KOPT-K1 (cell line): ENCODE results near the gene DMRTA2.

Experiments
- H3K27ac ChIP-seq: fragments of 200-600 bp; sonication (generic); 2 replicates; pipeline ENCODE4 v1.5.1; 2016; ENCODE audit warnings: antibody characterized with exemption, mild to moderate bottlenecking, low read depth, low read length; ENCODE audit not compliant: poor library complexity, severe bottlenecking
- H3K36me3 ChIP-seq: fragments of 200-600 bp; sonication (generic); 2 replicates; pipeline ENCODE4 v1.5.1; 2017; ENCODE audit warnings: antibody characterized with exemption, mild to moderate bottlenecking, low read length, moderate library complexity; ENCODE audit not compliant: insufficient read depth
- H3K9me3 ChIP-seq: fragments of 200-600 bp; sonication (generic); 2 replicates; pipeline ENCODE4 v1.5.1; 2017; ENCODE audit warnings: antibody characterized with exemption, low read length, mild to moderate bottlenecking; ENCODE audit not compliant: insufficient read depth, poor library complexity, severe bottlenecking

Gene DMRTA2

GRCh38 chr1:50427086-50427817 lies 4.0 kb upstream of the DMRTA2 start:
- Histone ChIP-seq H3K36me3 (no peaks in the 10 kb centered on the region), H3K27ac (no peak overlapping the region), H3K9me3 (peaks cover 5% of the 10 kb centered on the region)

GRCh38 chr1:50426702-50427085 lies 3.5 kb upstream of the DMRTA2 start:
- Histone ChIP-seq H3K9me3 (peaks cover 5% of the 10 kb centered on the region), H3K27ac (no peak overlapping the region), H3K36me3 (no peaks in the 10 kb centered on the region)

DNA sequence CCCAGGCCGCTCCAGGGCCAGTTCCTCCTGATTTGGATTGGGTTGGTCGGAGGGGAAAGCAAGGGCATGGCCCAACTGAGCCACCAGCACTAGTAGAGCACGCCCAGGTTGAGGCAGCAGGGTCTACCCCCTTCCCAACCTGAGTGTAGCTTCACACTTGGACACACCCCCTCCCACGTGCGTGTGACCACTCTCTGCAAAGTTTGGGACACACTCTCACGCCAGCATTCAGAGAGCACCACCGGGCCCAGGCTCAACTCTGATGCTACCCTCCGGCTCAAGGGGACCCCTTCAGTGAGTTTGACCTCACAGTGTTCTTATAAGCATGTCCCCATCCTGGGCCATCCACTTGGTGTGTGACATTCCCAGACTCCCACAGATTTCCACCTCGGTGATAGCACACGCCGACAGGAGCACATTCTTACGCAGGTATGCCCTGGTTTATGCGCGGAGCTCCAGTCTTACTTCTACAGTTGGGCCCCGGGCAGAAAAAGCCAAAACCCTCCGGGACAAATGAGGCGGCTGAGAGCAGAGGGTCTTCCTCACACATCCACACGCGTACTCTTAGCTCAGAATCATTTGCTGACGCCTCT lies 3.0 kb upstream of the DMRTA2 start:
- Histone ChIP-seq H3K27ac (no peak overlapping the region), H3K36me3 (no peaks in the 10 kb centered on the region), H3K9me3 (peaks cover 5% of the 10 kb centered on the region)

- Histone ChIP-seq H3K27ac (no peak overlapping the region), H3K9me3 (peaks cover 5% of the 10 kb centered on the region), H3K36me3 (no peaks in the 10 kb centered on the region)
Observed at GRCh38 chr1:50425376-50426107, 2.3 kb upstream of the DMRTA2 start.

DNA sequence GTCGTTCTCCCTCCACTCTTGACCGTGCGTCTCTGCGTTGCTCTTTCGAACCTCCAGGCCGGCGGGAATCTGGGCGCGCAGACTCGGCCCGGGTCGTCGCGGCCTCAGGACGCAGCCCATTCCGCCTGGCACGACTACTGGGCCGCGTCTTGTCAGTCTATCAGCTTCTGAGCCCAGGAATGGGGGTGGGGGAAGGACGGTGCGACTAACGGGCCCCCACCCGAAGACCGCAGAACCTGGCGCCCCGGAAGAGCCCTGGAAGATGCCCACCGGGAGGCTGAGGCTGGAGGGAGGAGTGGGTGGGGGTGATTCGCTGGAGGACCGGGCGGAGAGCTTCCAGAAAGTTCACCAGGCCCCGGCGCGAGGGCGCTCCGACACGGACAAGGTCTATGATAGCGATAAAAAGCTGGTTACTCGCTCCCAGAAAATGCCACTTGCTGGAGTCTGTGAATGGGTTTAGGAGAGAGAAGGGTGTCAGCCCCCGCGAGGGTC lies 1.7 kb upstream of the DMRTA2 start:
- Histone ChIP-seq H3K27ac (no peak overlapping the region), H3K9me3 (peaks cover 5% of the 10 kb centered on the region), H3K36me3 (no peaks in the 10 kb centered on the region)

DNA sequence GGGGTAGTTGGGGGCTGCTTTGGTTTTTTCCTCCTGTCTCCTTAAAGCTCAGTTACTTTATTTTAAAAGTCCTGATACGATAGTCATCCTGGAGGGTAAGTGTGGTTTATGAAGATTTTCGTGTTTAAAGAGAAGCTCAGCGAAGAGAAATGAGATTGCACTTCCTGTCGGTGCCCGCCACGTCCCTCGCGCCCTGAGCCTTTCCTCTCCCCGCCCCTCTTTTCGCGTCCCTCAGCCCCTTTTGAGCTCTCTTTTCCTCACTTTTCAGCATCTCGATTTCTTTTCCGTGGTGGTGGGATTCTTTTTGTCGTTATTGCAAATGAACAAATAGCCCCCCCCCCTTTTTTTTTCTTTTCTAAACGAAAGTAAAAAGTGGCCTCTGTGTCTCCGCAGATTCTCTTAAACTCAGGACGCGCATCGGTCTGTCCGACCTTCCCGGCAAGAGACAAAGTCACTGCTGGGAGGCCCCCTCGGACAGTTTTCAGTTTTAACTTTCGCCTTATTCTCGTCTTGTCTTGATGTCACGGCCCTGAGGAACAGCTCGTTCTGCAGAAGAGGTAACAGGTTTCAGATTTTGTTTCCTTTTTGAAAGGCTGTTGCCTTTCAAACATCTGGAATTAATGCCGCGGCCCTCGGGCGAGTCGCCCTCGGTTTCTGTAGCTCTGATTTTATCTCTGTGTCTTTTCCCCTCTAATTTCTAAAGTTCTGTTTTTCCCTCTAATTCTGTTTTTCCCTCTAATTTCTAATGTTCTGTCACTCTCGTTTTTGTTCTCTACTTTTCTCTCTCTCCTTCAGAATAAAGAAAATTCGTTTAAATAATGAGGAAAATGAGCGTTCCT lies 1.0 kb upstream of the DMRTA2 start:
- Histone ChIP-seq H3K27ac (no peak overlapping the region), H3K9me3 (peaks cover 5% of the 10 kb centered on the region), H3K36me3 (no peaks in the 10 kb centered on the region)

DNA sequence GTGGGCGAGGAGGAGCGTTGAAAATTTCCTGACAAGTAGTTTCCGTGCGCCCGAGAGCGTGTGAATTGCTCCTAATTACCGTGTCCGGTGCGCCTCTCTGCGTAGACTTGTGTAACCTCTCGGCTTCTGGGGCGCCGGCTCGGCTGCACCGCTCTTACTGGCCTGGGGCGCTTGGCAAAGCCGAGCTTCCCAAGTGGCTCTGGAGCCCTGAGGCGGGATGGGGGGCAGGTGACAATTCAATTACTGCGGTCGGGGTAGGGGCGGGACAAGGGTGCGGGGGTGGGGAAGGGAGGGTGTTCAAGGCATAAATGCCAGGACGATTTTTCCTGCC lies 392 bp upstream of the DMRTA2 start:
- no peaks in the 10 kb centered on the region for H3K36me3 ChIP-seq
- H3K27ac ChIP-seq, result no peak overlapping the region

DNA sequence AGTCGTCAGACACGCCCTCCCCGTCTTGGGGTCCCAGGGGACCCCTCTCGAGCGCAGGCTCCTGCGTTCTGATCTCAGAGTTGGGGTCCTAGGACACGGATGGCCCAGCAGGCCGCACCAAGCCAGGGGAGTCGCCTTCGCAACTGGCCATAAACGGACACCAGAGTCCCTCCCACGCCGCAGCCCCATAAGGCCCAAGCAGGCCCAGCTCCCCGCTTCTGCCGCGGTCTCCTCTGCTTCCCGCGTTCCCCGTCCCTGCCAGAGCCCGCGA lies 633 bp downstream of the DMRTA2 start:
- H3K9me3 ChIP-seq, result peaks cover 5% of the 10 kb centered on the region
- H3K36me3 ChIP-seq, result no peaks in the 10 kb centered on the region
- H3K27ac ChIP-seq, result no peak overlapping the region

More for the DNA sequence above, 392 bp upstream of the DMRTA2 start:
- peaks cover 5% of the 10 kb centered on the region for H3K9me3 ChIP-seq

DNA sequence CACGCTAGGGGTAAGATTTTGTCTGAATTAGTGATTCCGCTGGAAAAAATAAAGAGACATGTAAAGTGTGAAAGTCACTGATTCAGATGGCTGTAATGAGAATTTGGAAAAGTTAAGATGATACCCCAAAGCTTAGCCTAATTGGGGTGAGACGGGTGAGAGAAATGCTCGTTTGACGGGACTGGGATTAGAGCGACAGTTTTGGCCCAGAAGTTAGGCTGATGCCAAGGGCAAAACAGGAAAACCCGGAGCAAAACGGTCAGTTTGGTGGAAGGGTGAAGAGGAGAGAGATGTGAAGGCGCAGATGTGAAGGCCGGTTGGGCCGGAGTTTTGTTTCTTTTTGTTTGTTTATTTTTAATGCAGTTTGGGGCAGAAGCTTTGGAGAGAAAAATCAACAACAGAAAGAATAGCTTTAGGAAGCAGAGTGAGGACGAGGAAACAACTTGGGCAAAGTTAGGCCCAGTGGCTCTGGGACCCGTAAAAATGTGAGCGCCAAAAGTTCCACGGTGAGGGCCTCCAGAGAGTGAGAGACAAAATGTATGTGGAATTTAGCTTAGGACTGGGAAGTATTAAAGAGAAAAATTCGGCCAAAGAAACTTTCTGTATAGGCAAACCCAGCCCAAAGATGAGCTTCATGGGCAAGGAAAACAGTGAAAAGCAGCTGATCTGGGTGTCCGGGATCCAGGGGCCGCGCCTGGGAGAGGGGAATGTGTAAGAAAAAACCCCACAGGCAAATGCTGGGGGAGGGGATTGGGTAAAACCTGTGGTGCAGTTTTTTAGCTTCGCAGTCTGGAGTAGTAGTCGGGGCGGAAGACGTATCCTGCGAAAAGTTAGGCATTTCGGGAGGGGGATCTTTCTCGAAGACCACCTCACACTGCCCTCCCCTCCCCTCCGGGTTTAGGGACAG lies 1.2 kb downstream of the DMRTA2 start:
- Histone ChIP-seq H3K9me3 (peaks cover 9% of the 10 kb centered on the region), H3K36me3 (no peaks in the 10 kb centered on the region), H3K27ac (no peak overlapping the region)

DNA sequence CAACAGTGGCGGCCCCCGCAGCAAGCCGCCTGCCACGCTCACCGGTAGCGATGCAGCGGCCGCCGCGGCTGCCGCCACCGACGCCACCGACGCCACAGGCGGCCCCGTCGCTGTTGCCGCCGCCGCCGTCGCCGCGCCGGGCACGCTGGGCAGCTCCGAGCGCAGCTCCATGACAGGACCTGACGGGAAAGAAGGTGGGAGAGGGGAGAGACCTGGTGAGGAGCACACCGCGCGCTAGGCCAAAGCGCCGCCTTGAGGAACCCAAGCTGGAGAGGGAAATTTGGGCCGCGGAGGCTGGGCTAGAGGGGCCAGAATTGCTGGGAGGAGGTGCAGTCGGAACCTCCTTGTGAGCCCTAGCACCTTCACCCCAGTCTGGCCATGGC lies 1.9 kb downstream of the DMRTA2 start:
- H3K9me3 ChIP-seq, result peaks cover 16% of the 10 kb centered on the region
- H3K36me3 ChIP-seq, result no peaks in the 10 kb centered on the region
- no peak overlapping the region for H3K27ac ChIP-seq

GRCh38 chr1:50420689-50421365 lies 2.4 kb downstream of the DMRTA2 start:
- Histone ChIP-seq H3K9me3 (peaks cover 21% of the 10 kb centered on the region), H3K27ac (no peak overlapping the region), H3K36me3 (no peaks in the 10 kb centered on the region)

GRCh38 chr1:50419907-50420677 lies 3.2 kb downstream of the DMRTA2 start:
- Histone ChIP-seq H3K9me3 (peaks cover 24% of the 10 kb centered on the region), H3K27ac (no peak overlapping the region)

GRCh38 chr1:50419192-50419906 lies 3.9 kb downstream of the DMRTA2 start:
- Histone ChIP-seq H3K27ac (no peak overlapping the region), H3K9me3 (peaks cover 19% of the 10 kb centered on the region), H3K36me3 (no peaks in the 10 kb centered on the region)

More at GRCh38 chr1:50419907-50420677, 3.2 kb downstream of the DMRTA2 start:
- H3K36me3 ChIP-seq, result no peaks in the 10 kb centered on the region
